Brain microvascular endothelial cell (primary cell): ENCODE results near the gene PHF24.

Experiments
- DNase-seq: peaks from one replicate; pipeline ENCODE4 v3.0.0-alpha.2; 2020
- H3K27ac ChIP-seq: fragments of 250-450 bp; sonication (Bioruptor Pico); 2 replicates; pipeline ENCODE4 v1.5.1; 2020; ENCODE audit warnings: mild to moderate bottlenecking, moderate library complexity
- H3K27me3 ChIP-seq: fragments of 250-450 bp; sonication (Bioruptor Pico); replicated peaks from 2 replicates; pipeline ENCODE4 v1.5.1; 2020; ENCODE audit warnings: mild to moderate bottlenecking
- H3K36me3 ChIP-seq: fragments of 250-450 bp; sonication (Bioruptor Pico); replicated peaks from 2 replicates; pipeline ENCODE4 v1.5.1; 2020; ENCODE audit warnings: mild to moderate bottlenecking
- H3K4me3 ChIP-seq: 2 replicates; pipeline ENCODE4 v1.5.1; 2011; ENCODE audit warnings: low read depth, mild to moderate bottlenecking, control low read depth, low read length, moderate library complexity
- CTCF ChIP-seq: IDR thresholded peaks from 2 replicates; pipeline ENCODE4 v1.5.1; 2011; ENCODE audit warnings: low read depth, mild to moderate bottlenecking, moderate library complexity, low read length, control low read depth, inconsistent platforms; ENCODE audit errors: missing control alignments
- in situ Hi-C: cut with HindIII; loops from 2 replicates; pipeline ENCODE4 v1.10.0; 2017; ENCODE audit warnings: low sequenced_read_pairs, low pct_ligation_motif_present

PHF24 gene

DNA sequence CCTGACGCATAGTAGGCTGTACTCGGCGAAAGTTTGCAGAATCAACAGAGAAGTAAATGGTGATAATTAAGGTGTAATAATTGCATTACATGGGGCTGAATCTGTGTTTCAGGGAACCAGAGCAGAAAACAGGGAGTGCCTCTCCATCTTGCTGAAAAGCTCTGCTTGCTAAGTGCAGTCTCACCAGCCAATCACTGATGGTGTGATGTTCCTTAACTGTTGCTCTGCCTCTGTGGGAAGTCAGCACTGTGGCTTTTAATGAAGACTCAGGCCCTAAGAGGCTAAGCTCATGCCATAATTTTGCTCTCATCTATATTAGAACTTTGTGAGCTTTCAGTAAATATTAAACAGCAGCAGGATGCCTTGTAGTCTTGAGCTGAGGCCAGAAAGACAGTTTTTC lies 4.5 kb downstream of the PHF24 start:
- in situ Hi-C loops, result no loop called here
- DNase-seq, result no peak
- no peak overlapping the region for H3K4me3 ChIP-seq
- peaks cover 66% of the 10 kb centered on the region for H3K27me3 ChIP-seq
- no peak overlapping the region for H3K27ac ChIP-seq
- TF ChIP-seq CTCF, result no peak
- H3K36me3 ChIP-seq, result no peaks in the 10 kb centered on the region

- Histone ChIP-seq H3K4me3 (no peak overlapping the region), H3K27ac (no peak overlapping the region), H3K36me3 (no peaks in the 10 kb centered on the region), H3K27me3 (peaks cover 62% of the 10 kb centered on the region)
- no peak for TF ChIP-seq CTCF
- DNase-seq, result no peak
- in situ Hi-C loops, result no loop called here
Measured at GRCh38 chr9:34963552-34963951, 5.5 kb downstream of the PHF24 start.

GRCh38 chr9:34964458-34964857 lies 6.4 kb downstream of the PHF24 start:
- in situ Hi-C loops, result no loop called here
- Histone ChIP-seq H3K27me3 (peaks cover 57% of the 10 kb centered on the region), H3K27ac (no peak overlapping the region)

DNA sequence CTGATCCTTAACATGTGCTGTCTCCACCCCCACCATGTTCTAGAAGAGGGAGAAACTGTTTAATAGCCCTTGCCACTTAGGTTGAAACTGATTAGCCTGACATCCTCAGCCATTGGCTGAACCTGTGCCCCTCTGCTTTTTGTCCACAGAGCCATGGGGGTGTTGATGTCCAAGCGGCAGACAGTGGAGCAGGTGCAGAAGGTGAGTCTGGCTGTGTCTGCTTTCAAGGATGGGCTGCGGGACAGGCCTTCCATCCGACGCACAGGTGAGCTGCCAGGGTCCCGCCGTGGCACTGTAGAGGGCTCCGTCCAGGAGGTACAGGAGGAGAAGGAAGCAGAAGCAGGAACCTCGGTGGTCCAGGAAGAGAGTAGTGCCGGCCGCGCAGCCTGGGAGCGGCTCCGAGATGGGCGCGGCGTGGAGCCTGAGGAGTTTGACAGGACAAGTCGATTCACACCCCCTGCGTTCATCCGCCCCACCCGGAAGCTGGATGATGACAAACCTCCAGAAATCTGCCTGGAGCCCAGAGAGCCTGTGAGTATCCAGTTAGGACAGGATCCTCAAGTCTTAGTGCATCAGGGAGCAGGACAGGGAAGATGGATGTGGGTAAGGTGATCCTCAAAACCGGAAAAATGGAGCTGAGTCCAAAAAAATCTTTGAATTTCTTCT lies 13.2 kb downstream of the PHF24 start:
- no peaks in the 10 kb centered on the region for H3K36me3 ChIP-seq
- H3K27ac ChIP-seq, result no peak overlapping the region
- no peak overlapping the region for H3K4me3 ChIP-seq
- no peak for DNase-seq
- in situ Hi-C loops, result no loop called here
- H3K27me3 ChIP-seq, result peaks cover 8% of the 10 kb centered on the region
- no peak for TF ChIP-seq CTCF

More at GRCh38 chr9:34964458-34964857, 6.4 kb downstream of the PHF24 start:
- H3K36me3 ChIP-seq, result no peaks in the 10 kb centered on the region
- no peak for DNase-seq
- TF ChIP-seq CTCF, result no peak
- no peak overlapping the region for H3K4me3 ChIP-seq

GRCh38 chr9:34974664-34975063 lies 16.6 kb downstream of the PHF24 start:
- DNase-seq, result no peak
- in situ Hi-C loops, result no loop called here
- Histone ChIP-seq H3K27ac (no peak overlapping the region), H3K4me3 (no peak overlapping the region), H3K27me3 (peaks cover 3% of the 10 kb centered on the region), H3K36me3 (no peaks in the 10 kb centered on the region)
- no peak for TF ChIP-seq CTCF

DNA sequence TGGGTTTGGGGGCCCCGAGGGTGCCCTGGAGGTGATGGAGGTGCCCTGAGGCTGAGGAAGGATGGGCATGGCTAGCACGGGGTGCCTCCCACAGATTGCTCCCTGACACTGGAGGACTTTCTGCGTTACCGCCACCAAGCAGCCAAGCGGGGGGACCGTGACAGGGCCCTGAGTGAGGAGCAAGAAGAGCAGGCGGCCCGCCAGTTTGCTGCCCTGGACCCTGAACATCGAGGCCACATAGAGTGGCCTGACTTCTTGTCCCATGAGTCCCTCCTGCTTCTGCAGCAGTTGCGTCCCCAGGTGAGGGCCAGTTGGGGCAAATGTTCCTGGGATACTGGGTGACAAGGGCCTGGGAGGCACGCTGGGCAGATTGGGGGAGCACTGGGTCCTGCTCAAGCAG lies 18.4 kb downstream of the PHF24 start:
- TF ChIP-seq CTCF, result no peak
- DNase-seq, result no peak
- Histone ChIP-seq H3K27ac (no peak overlapping the region), H3K27me3 (peaks cover 3% of the 10 kb centered on the region), H3K36me3 (no peaks in the 10 kb centered on the region), H3K4me3 (no peak overlapping the region)
- in situ Hi-C loops, result no loop called here
